Ectodermal cell (in vitro differentiated cells): ENCODE results near the gene NRG3.
"Not testable (repeated sequence)": the region's sequence is repeated elsewhere in the genome, so short reads cannot be mapped to it uniquely, and the experiment has no call there.

Experiments used
- H3K27ac ChIP-seq: 2 replicates; pipeline ENCODE4 v1.7.0; 2013; ENCODE audit warnings: mild to moderate bottlenecking, low read depth, low read length; ENCODE audit not compliant: insufficient read depth, poor library complexity, severe bottlenecking
- H3K27me3 ChIP-seq: 2 replicates; pipeline ENCODE4 v1.7.0; 2013; ENCODE audit warnings: mild to moderate bottlenecking, low read length; ENCODE audit not compliant: insufficient read depth, control insufficient read depth, poor library complexity, severe bottlenecking
- H3K36me3 ChIP-seq: one replicate; pipeline ENCODE4 v1.7.0; 2013; ENCODE audit warnings: low read length; ENCODE audit not compliant: control insufficient read depth, insufficient read depth
- H3K4me1 ChIP-seq: one replicate; pipeline ENCODE4 v1.7.0; 2013; ENCODE audit warnings: low read length; ENCODE audit not compliant: control insufficient read depth, insufficient read depth
- H3K4me3 ChIP-seq: 2 replicates; pipeline ENCODE4 v1.7.0; 2013; ENCODE audit warnings: low read depth, low read length, control low read depth; ENCODE audit not compliant: insufficient read depth
- H3K9me3 ChIP-seq: 2 replicates; pipeline ENCODE4 v1.7.0; 2013; ENCODE audit warnings: mild to moderate bottlenecking, low read length, moderate library complexity; ENCODE audit not compliant: control insufficient read depth
- whole genome bisulfite sequencing, 2 experiments: methylation state at CpG; one replicate each; pipeline ENCODE4 v1.1.7; 2013; ENCODE audit warnings: missing lambda C conversion rate in 2 of 2; 5-methylcytosine and 5-hydroxymethylcytosine counted together

The NRG3 gene

DNA sequence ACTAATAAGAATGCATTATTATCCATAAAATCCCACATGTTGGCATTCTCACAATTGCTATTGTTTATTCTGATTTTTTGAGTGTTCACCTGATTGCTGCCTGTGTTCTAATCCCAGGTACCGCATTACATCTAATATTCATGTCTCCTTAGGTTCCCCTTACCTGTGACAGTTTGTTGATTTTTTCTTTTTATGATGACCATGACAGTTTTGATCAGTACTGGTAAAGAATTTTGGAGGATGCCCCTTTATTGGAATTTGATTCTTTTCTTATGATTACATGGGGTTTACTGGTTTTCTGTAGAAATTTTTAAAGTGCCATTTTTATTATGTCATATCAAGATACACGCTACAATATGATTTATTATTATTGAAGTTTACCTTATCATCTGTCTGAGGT, 1091.1 kb downstream of the NRG3 start:
- peaks cover 8% of the 10 kb centered on the region for H3K4me1 ChIP-seq
- H3K27me3 ChIP-seq: no peaks in the 10 kb centered on the region
- no peak overlapping the region for H3K4me3 ChIP-seq
- H3K27ac ChIP-seq: no peak overlapping the region
- WGBS, 2 experiments: 100% methylated on average over 1 of the region's 2 CpGs; no CpG with 5 or more reads in 1 of the 2 experiments
- no peaks in the 10 kb centered on the region for H3K36me3 ChIP-seq
- no peaks in the 10 kb centered on the region for H3K9me3 ChIP-seq

DNA sequence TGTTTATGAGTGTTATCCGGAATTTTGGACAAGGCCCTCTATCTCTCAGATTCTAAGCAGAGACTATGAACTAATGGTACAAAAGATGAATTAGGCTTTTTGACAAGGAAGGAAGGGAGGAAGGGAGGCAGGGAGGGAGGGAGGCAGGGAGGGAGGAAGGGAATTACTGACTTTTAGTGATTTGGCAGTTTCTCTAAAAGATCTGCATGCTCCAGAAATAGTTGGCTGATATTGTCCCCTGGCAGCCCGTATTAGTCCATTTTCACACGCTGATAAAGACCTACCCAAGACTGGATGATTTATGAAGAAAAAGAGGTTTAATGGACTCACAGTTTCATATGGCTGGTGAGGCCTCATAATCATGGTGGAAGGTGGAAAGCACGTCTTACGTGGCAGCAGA, 1093.5 kb downstream of the NRG3 start:
- H3K27ac ChIP-seq: no peak overlapping the region
- H3K4me1 ChIP-seq: peaks cover 8% of the 10 kb centered on the region
- no peaks in the 10 kb centered on the region for H3K36me3 ChIP-seq
- H3K9me3 ChIP-seq: no peaks in the 10 kb centered on the region
- WGBS, 2 experiments: 91 to 96% methylated on average over 5 of the region's 5 CpGs
- no peaks in the 10 kb centered on the region for H3K27me3 ChIP-seq
- no peak overlapping the region for H3K4me3 ChIP-seq

DNA sequence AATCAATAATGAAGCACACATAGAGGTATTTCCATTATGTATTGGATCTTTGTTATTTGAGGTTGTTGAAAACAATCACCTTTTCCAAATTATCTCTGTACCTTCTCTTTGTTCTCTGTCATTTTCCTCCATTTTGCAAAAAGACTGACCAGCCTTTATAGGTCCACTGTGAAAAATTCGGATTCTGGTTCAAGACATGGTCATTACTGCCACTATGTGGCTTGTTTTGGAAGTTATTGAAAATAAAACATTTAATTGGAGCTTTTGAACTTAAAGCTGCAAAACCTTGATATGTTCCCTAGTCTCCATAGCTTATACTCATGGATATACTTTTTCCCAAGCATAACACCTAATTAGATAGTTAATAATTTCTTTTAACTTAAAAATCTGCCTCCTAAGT, 1094.4 kb downstream of the NRG3 start:
- Histone ChIP-seq H3K4me3 (no peak overlapping the region), H3K36me3 (no peaks in the 10 kb centered on the region), H3K9me3 (no peaks in the 10 kb centered on the region), H3K27me3 (no peaks in the 10 kb centered on the region), H3K27ac (no peak overlapping the region), H3K4me1 (peaks cover 7% of the 10 kb centered on the region)
- WGBS, 2 experiments: 86 to 100% methylated on average over 1 of the region's 1 CpG

DNA sequence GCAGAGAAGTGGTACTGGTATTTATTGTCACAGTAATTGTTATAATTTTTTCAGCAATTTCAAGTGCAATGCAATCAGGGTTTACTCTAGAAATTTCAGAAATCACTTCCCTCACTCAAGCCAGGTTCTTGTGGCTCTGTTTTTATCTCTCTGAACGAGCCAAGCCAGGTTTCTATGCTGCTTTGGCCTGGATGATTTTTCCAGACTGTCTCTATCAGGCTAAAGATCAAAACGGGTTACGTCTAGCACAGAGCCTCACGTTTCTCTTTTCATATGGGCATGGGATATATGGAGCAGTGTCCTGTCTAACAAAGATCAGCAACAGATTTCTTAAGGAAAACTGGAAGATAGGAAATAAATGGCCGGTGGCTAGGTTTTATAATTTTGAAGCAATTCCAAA, 1105.3 kb downstream of the NRG3 start:
- 95 to 96% methylated on average over 5 of the region's 5 CpGs for WGBS, 2 experiments
- no peak overlapping the region for H3K4me3 ChIP-seq
- H3K4me1 ChIP-seq: no peaks in the 10 kb centered on the region
- H3K36me3 ChIP-seq: no peaks in the 10 kb centered on the region
- H3K27ac ChIP-seq: no peak overlapping the region
- no peaks in the 10 kb centered on the region for H3K27me3 ChIP-seq
- H3K9me3 ChIP-seq: no peaks in the 10 kb centered on the region

DNA sequence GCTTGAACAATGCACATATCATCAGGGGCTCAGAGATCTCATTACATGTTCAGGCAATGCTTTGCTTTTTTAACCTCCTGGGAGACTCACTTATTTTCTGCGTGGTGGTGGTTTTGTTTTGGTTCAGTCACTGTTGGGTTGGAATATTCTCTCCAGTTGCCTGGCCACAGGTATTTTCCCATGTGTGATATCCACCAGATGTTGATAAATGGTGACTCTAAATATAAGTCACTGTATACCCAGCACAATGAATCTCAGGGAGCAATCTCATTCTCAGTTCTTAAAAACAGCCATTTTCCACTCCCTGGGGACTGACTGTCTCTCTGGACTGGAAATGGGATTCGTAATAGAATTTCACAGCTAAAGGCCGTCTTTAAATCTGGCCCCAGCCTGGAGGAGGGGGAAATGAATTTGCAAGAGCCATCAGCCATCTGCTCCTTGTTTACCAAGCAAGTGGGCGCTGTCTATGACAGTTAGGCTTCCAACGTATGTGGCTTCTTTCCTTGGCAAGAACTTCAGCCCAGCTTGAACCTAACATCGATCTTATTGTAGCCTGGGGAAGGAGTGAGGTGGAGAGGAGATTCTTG, 1106.2 kb downstream of the NRG3 start:
- no peaks in the 10 kb centered on the region for H3K9me3 ChIP-seq
- H3K4me1 ChIP-seq: no peaks in the 10 kb centered on the region
- WGBS, 2 experiments: 91 to 92% methylated on average over 5 to 6 of the region's 6 CpGs
- no peaks in the 10 kb centered on the region for H3K36me3 ChIP-seq
- H3K27ac ChIP-seq: no peak overlapping the region
- no peak overlapping the region for H3K4me3 ChIP-seq
- no peaks in the 10 kb centered on the region for H3K27me3 ChIP-seq

DNA sequence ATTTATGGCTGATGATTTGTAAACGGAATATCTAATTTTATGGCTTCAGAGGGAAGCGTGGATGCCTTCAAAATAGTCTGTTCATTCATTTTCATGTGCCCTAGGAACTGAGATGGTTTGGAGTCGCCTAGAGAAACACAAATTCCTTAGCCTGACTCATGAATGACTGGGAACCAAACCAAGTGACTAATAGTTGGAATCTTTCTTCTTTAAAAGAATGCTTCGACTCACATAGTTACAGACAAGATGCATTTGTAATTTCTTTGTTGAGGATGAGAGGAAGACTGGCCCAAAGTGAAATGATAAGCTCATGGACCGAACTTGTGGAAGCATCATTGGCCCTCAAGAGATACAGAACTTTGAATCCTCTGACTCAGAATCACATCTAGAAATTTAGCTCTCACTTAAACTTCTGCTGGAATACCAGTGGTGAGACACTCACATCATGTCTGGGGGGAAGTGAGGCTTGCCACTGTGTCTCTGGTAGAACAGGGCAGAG, 1107.2 kb downstream of the NRG3 start:
- no peak overlapping the region for H3K27ac ChIP-seq
- WGBS, 2 experiments: 86 to 91% methylated on average over 5 of the region's 5 CpGs
- no peaks in the 10 kb centered on the region for H3K27me3 ChIP-seq
- no peaks in the 10 kb centered on the region for H3K9me3 ChIP-seq
- no peaks in the 10 kb centered on the region for H3K36me3 ChIP-seq
- H3K4me1 ChIP-seq: no peaks in the 10 kb centered on the region
- no peak overlapping the region for H3K4me3 ChIP-seq

DNA sequence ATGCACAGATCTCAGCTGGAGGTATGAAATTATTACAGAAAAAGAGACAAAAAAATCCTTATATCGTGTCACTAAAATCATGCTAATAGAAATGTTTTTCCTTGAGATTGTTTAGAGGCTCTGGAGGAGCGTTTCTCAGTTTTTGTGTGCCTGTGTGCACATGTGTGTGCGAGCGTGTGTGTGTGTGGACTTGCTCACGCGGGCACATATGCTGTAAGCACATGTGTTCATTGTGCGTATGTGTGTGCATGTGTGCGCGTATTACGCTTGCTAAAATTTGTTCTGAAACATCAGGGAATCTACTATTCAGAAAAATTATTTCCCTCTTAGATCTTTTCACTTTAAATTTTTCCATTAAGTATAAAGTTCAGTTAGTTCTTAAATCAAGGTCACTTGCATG, 1111.2 kb downstream of the NRG3 start:
- WGBS, 2 experiments: 94 to 96% methylated on average over 10 of the region's 10 CpGs
- no peak overlapping the region for H3K27ac ChIP-seq
- no peaks in the 10 kb centered on the region for H3K4me1 ChIP-seq
- H3K4me3 ChIP-seq: no peak overlapping the region
- H3K36me3 ChIP-seq: no peaks in the 10 kb centered on the region
- no peaks in the 10 kb centered on the region for H3K27me3 ChIP-seq
- H3K9me3 ChIP-seq: no peaks in the 10 kb centered on the region

DNA sequence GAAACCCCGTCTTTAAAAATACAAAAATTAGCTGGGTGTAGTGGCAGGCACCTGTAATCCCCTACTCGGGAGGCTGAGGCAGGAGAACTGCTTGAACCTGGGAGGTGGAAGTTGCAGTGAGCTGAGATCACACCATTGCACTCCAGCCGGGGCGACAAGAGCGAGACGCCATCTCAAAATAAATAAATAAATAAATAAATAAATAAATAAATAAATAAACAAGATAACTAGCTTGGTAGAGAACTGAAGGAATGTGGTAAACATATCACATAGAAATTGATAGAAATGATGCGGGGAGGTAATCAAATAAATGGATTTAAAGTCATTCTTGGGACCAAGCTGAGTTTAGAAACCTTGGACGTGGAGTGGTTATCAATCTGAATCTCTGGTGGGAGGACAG, 1131.5 kb downstream of the NRG3 start:
- H3K27me3 ChIP-seq, H3K4me3 ChIP-seq, H3K4me1 ChIP-seq, H3K9me3 ChIP-seq, H3K27ac ChIP-seq, H3K36me3 ChIP-seq: not testable (repeated sequence)
- 93 to 94% methylated on average over 4 of the region's 8 CpGs for WGBS, 2 experiments

DNA sequence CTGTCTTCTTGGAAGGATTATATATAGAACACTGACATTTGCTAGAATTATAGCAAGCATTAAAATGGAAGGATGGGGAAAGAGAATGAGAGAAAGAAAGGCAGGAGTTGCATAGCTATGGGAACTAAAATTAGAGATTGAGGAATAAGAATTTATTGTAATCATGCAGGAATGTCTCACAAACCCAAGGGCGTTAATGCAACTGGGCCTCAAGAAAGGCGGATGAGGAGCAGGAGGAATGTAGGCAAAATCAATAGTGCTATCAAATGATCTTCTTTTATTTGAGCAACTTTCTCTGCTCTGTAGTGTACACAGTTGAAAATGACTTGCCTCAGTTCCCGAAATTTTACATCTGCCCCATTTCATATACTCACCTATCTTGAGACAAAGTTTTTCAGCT, 1132.5 kb downstream of the NRG3 start:
- no peaks in the 10 kb centered on the region for H3K9me3 ChIP-seq
- no peak overlapping the region for H3K4me3 ChIP-seq
- no peaks in the 10 kb centered on the region for H3K4me1 ChIP-seq
- no peak overlapping the region for H3K27ac ChIP-seq
- H3K36me3 ChIP-seq: no peaks in the 10 kb centered on the region
- H3K27me3 ChIP-seq: no peaks in the 10 kb centered on the region
- 95 to 97% methylated on average over 3 of the region's 3 CpGs for WGBS, 2 experiments

DNA sequence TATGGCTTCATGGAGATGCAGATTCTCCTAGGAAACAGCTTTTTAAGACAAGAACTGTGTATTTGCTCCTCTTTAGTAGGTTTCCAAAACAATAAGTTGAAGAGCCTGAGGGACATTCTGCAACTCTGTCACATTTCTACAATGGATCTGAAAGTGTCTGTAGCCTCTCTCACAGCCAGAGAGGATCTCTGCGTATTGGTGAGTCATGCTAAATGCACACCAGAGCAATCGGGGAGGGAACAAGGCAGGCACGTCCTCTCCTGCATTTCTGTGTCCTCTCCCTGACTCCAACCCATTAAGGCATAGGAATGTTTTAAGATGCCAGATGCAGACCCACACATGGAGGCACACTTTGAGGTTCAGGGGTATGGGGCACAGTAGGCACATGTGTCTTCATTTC, 1137.9 kb downstream of the NRG3 start:
- WGBS, 2 experiments: 63 to 75% methylated on average over 3 of the region's 3 CpGs
- Histone ChIP-seq H3K4me3 (no peak overlapping the region), H3K27me3 (no peaks in the 10 kb centered on the region), H3K36me3 (no peaks in the 10 kb centered on the region), H3K9me3 (no peaks in the 10 kb centered on the region), H3K4me1 (no peaks in the 10 kb centered on the region), H3K27ac (no peak overlapping the region)
